Stimulated activated CD8-positive, alpha-beta memory T cell treated with anti-CD3 and anti-CD28 coated beads, Interleukin-7, amount 100 ng/mL, for 24 hours (primary cell): ENCODE measurements around the gene KCNK7.

Experiments
- DNase-seq: peaks from one replicate; pipeline ENCODE4 v3.0.0-alpha.2; 2020; ENCODE audit warnings: low read depth

KCNK7 gene

GRCh38 chr11:65625628-65626342 lies 30.2 kb upstream of the KCNK7 start:
- no peak for DNase-seq

GRCh38 chr11:65624931-65625627 lies 29.5 kb upstream of the KCNK7 start:
- DNase-seq = no peak

- DNase-seq = no peak
Observed at GRCh38 chr11:65623852-65624616, 28.4 kb upstream of the KCNK7 start.

GRCh38 chr11:65623177-65623576 lies 27.6 kb upstream of the KCNK7 start:
- no peak for DNase-seq

- DNase-seq = no peak
Observed at GRCh38 chr11:65622011-65622410, 26.4 kb upstream of the KCNK7 start.

GRCh38 chr11:65621460-65621859 lies 25.9 kb upstream of the KCNK7 start:
- DNase-seq = no peak

- DNase-seq = no peak
Observed at GRCh38 chr11:65620666-65621065, 25.1 kb upstream of the KCNK7 start.

GRCh38 chr11:65619281-65619928 lies 23.8 kb upstream of the KCNK7 start:
- no peak for DNase-seq

GRCh38 chr11:65618763-65619162 lies 23.2 kb upstream of the KCNK7 start:
- no peak for DNase-seq

GRCh38 chr11:65617990-65618751 lies 22.6 kb upstream of the KCNK7 start:
- DNase-seq = no peak

- DNase-seq = no peak
Observed at GRCh38 chr11:65617136-65617850, 21.7 kb upstream of the KCNK7 start.

- no peak for DNase-seq
Observed at GRCh38 chr11:65616575-65617001, 21.0 kb upstream of the KCNK7 start.

- DNase-seq = no peak
Observed at GRCh38 chr11:65615950-65616574, 20.5 kb upstream of the KCNK7 start.

GRCh38 chr11:65615229-65615949 lies 19.8 kb upstream of the KCNK7 start, which contains the start of gene PCNX3:
TSS of gene PCNX3 (plus strand) at chr11:65615776. CDS start at chr11:65616312, 536 bp downstream.
- DNase-seq = peak; percentile 99

- no peak for DNase-seq
Observed at GRCh38 chr11:65613091-65613928, 17.7 kb upstream of the KCNK7 start.

- no peak for DNase-seq
Observed at GRCh38 chr11:65612691-65613090, 17.1 kb upstream of the KCNK7 start.

- DNase-seq = no peak
Observed at GRCh38 chr11:65611758-65612603, 16.4 kb upstream of the KCNK7 start.
